Raji (cell line): Measurements from ENCODE around the gene KIAA1210.

Source experiments
- POLR2A ChIP-seq: IDR thresholded peaks from 2 replicates; pipeline ENCODE4 v1.6.1; 2011; ENCODE audit warnings: low read depth, low read length, control low read depth; ENCODE audit not compliant: insufficient read depth

KIAA1210 gene

DNA sequence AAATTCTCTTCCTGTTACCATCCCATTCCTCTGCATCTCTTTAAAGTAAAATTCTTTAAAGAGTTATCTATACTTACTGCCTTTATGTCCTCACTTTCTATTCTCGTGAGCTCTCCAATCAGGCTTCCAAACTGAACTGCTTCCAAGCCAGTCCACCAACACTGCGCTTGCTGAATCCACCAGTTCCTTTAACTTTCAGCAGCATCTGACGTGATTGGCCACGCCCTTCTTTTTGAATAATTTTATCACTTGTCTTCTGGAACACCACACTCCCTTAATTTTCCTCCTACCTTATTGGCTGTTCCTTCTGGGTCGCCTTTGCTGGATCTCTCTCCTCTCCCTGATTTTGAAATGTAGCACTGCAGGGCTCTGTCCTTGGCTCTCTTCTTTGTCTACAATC lies at the start of gene KIAA1210:
Gene KIAA1210, minus strand, starts transcription at position 163 of the 400 bp plus-strand sequence. CDS start 4,170 bp downstream, outside the sequence.
- TF ChIP-seq POLR2A, result no peak

DNA sequence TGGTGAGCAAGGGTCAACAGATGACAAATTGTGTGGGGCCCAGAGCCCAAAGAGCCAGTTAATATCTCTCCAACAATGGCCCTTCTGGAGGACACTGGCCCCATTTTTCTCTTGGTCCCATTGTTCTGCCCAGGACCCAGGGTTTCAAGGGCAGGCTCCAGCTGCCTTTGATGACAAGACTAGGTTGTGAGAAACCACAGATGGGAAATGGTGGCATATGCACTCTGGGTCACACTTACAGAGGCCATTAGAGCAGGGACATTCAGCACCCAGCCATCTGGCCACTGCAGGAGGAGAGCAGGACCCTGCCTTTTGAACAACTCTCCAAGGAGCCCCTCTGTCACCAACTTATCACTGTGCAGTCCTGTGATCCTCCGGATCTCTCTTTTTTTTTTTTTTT lies 49.7 kb upstream of the KIAA1210 start:
- TF ChIP-seq POLR2A, result no peak

DNA sequence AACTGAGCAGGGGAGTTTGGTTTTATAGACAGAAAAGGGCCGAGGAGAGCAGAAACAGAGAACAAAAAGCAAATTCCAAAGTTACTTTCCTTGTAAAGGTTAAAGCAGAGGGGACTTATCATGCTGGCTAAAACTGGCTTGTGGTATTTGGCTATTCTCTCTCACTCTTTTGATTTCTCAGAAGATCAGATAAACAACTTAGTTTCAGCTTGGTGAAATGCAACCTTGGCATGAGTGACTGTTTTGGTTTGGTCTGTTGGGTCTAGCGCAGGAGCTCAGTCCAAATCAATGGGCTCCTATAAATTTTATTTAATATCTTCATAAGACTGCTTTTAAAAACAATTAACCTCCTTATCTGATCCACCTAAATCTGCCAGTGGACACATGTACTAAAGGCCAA lies 47.3 kb upstream of the KIAA1210 start:
- TF ChIP-seq POLR2A, result no peak

DNA sequence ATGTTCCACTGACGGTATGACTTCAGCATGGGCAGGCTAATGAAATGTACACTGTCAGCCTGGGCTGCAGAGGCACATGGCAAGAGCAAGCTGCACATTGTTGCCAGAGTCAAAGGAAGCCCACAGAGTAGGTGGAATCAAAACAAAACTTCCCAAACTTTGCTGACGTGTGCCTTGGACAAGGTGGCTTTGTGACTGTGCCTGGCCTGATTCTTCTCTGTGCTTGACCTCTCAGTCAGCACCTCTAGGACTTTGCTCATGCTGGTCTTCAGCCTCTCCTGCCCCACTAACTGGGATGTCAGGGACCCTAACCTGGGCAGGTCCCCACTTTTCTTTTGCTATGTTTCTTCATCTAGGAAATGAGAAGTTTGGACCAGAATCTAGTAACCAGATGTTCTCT lies 40.5 kb upstream of the KIAA1210 start:
- TF ChIP-seq POLR2A, result no peak

DNA sequence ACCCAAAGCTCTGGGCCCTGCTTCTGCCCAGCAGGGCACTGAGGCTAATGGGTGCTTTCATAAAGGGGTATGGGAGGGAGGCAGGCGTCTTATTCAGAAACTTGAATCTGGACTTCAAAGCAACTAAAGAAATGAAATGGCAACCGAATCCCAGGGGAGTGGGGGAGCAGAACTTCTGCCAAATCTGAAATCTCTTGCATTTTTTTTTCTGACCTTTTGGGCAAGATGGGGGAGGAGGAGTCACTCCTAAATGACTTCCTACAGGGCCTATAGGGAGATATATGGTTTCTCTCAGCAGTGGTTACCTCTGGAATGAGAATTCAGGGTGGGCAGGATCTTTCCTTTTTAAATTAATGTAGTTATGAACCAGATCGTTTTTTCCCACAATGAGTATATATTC lies 30.6 kb upstream of the KIAA1210 start:
- TF ChIP-seq POLR2A, result no peak

DNA sequence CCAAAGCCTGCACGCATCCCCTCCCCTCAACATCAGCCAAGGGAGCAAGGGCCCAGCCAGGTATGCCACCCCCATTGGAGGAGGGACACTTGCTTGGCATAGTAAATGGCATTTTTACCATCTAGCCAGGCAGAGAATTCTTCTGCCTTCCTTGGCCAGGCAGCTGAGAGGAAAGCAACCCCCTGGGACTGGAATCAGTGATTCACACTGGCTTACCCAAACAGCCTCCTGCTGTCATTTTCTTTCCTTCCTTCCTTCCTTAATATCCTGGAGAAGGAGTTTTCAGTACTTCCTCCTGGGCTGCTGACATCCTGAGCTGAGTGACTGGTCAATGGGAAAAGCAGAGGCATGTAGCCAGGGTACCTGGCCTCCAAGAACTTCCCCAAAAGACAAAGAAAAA lies 28.6 kb upstream of the KIAA1210 start:
- no peak for TF ChIP-seq POLR2A

DNA sequence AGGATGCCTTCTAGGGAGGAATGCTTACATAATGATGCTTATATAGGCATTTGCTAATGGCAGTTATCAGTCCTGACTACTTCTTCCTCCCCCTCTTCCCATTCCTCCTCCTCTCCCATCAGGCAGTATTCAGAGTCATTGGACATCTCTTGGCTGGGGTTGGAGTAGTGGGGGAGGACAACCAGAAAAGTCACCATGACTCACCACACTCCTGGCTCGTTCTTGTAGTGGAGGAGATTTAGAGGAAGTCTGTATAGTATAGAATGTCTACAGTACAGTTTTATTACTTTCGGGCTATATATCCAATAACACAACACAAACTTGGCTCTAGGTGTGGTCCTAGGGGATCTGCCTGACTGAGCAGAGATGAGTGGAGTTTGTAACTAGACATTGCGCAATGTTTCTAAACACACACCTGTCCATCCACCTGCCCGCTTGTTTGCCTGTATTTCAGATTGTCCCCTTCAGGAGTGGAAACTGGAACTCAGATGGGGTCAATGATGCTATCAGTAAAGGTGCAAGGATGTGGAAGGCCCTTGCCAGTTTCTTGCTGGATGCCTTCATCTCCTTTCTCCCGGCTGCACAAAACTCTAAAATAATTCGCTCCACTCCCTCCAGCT lies 27.9 kb upstream of the KIAA1210 start:
- no peak for TF ChIP-seq POLR2A

DNA sequence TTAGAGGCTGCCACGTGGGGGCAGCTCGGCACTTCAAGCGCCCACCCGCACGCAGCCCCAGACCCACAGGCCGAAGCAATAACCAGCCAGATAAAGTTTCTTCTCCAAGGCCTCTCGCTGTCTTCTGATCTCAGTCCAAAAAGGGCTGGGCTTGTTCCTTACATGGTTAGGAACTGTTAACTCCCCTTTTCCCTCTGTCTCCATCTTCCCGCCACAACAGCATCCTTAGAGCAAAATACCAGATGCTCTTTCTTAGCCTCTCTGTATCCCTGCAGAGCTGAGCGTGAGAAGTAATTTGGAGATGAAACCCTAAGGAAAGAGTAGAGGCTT lies 23.4 kb upstream of the KIAA1210 start:
- no peak for TF ChIP-seq POLR2A

DNA sequence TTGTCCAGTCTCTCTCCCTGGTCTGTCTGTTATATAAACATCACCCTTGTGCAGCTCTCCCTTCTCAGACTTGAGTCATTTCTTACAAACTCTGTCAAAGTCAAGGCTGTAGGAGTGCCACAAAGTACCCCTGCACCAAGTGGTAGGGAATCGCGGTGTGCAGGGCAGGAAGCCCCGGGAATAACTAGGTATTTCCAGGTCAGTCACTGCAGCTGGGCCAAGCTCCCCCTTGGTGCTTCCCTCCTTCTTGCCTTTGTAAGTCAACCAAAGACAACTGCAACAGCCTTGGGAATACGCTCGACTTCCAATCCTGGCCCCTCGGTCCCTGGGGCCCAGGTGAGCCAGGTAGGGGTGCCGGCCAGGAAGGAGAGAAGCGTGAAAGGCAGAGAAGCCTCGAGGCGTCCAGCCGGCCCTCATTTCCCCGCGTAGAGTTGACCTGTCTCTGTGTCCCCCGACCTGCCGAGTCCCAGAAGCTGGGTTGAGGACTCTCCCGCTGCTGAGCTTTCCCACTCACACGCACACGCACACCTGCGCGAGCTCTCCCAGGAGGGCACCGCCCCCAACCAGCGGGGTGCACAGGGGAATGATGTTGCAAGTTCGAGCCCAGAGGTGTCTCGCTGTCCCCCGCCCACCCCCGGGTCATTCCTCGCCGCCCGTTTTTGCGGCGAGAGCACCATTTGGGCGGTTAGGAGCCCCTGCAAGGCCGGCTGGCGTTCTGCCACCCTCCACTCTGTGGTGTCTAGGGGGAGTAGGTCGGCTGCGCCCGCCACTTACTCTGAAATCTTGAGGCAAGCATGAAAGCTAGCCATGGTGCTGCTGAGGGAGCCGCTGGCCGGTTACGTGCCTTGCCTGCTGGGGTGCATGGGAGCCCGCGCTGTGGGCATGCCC lies 22.8 kb upstream of the KIAA1210 start:
- no peak for TF ChIP-seq POLR2A

DNA sequence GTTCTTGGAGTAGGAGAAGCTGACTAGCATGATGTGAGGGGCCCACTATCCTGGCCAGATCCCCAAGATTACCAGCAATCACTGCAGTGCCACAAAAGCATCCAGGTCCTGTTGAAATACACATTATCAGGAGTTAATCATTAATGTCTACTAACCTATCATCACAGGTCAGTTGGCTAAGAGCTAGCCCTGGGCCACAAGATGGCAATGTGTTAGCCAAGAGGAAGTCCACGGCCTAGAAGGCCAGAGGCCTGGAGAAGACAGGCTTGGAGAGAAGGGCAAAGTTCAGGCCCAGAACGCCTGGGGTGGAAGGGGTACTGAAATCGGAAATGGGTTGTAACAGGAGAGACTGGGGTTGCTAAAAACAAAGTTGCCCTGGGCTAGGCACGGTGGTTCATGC lies 19.9 kb upstream of the KIAA1210 start:
- TF ChIP-seq POLR2A, result no peak

DNA sequence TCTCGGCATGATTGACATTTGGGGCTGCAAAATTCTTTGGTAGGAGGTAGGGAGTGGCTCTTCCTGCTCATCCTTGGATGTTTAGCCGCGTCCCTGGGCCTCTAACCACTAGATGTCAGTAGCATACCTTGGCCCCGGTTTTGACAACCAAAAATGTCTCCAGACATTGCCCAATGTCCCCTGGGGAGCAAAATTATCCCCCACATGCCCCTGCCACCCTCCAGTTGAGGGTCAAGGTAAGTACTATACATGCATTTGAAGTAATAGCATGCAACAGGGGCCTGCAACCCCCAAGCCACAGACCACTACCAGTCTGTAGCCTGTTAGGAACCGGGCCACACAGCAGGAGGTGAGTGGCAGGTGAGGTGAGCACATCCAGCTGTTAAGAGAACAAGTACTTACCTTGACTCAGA lies 17.6 kb upstream of the KIAA1210 start:
- no peak for TF ChIP-seq POLR2A

DNA sequence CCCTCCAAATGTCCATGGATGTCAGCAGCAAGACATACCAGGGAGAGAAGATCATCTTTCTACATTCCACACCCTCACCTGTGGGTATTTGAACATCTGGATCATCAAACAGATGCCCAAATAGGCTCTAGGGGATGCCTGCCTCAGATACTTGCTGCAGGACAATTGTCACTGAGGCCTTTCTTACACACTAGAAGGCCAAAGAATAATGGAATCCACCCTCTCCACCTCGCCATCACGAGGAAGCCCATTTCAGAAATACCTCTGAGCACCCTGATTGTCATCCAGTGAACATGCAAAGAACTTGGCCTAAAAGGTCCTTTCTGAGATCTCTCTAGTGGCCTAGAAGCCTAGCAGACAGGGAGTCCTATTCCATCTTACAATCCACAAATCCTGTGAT lies 6.9 kb upstream of the KIAA1210 start:
- TF ChIP-seq POLR2A, result no peak

DNA sequence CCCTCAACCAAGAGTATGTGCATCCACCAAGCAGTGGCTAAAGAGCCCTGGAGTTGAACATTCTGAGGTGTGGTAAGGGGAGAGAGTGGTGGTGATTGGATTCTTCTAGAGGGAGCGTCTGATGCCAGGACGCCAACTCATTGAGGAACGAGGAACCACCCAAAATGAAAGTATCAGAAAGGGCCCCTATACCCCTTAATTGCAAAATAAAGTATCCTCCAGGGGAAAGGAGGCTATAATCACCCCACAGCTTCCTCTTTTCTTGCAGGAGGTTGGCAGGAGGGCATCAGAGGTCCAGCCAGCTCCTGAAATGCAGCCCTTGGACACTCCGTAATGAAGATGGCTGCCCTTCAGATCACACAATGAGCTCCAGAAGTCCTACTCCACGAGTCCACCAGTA lies 5.3 kb upstream of the KIAA1210 start:
- TF ChIP-seq POLR2A, result no peak

DNA sequence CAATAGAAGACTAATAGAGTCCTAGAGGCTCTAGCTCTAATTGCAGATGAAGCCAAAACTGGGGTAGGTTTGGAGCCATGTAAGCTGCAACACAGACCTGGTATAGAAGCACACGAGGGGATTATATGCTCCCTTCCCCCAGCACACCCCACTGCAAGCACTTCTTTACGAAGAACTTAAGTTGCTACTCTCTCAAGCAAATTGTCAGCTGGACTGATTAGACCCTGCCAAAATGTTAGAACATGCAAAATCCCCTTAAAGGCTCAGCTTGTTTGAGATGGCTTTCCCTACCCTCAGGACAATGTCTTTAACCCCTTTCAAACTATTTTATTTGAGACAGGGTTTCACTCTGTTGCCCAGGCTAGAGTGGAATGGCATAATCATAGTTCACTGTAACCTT lies 4.7 kb upstream of the KIAA1210 start:
- TF ChIP-seq POLR2A, result no peak

DNA sequence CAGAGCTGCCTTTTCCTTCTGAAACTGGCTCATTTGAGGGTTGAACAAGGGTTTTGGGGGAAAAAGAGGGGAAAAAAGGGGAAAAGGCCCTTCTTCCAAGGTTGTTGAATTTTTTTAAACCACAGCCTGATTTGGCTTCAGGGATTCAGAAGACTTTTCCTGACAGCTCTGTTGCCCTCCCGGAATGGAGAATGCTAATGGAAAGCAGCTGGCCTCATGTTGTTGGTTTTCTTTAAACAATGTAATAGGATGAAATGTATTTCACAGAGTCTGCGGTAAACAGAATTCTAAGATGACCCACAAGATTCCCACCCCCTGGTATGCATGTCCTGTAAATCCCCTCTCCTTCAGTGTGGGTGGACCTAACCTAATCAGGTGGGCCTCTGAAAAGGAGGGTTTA lies 3.3 kb upstream of the KIAA1210 start:
- TF ChIP-seq POLR2A, result no peak

DNA sequence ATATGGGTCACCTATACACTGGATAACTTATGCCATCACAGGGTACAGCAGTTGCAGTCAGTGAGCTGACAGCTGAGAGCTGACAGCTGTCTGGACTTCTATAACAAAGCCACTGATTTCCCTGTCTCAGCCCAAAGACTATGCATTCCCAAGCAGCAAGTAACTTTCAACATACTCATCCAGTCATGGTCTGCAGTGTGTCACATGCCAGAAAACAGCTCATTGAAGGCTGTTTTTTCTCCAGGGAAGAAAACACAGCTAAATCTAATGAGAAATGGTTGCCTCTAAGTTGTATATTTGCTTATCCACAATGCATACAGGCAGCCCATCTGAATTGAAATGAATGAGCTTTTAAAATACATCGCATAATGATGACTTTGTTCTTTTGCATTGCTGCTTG lies 6.3 kb downstream of the KIAA1210 start:
- no peak for TF ChIP-seq POLR2A

DNA sequence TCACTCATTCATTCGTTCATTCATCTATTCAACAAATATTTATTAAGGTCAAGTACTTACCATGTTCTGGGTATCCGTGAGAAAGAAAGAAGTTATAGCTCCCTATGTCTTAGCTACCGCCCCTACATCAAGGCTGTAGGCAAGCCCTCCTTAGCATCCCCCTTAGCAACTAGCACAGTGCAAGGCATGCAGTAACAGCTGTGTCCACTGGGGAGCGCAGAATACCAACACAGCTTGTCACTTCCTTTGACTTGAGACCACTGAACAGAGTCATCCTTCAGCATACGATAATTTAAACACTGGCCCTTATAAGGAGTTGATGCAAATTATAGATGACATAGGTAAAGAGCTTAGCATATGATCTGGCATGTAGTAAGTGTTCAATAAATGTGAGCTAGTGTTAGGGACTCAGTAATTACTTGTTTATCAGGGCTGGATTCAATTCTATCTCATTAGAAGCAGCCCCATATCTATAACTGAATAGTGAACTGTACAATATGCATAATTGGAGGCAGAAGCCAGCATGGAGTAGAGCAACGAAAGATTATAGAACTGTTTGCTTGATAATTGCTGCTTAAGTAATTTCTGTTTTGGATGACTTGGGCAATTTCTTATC lies 8.7 kb downstream of the KIAA1210 start:
- TF ChIP-seq POLR2A, result no peak

DNA sequence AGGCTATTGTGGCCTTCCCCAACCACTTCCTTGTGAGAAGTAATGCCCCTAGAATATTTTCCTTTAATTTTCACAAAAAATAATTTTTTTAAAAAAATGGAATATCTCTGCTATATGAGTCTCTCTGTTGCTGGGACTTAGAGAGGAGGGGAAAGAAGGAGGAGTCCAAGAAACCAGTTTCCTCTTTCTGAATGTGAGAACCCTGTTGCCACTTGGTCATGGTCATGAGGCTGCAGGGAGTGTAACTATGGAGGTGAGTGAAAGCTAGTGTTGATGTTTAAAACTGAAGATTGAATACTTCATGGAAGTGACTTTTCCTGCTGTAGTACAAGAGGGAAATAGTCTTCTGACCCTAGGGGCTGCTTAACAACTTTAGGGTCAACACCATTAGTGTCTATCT lies 20.4 kb downstream of the KIAA1210 start:
- TF ChIP-seq POLR2A, result no peak
